AG09309 (cell line): ENCODE data around the gene TMEM269.

ENCODE experiments used
- DNase-seq: peaks from one replicate; pipeline ENCODE4 v3.0.0-alpha.2; 2010; ENCODE audit warnings: low read depth
- H3K4me3 ChIP-seq: 2 replicates; pipeline ENCODE4 v1.5.1; 2011; ENCODE audit warnings: mild to moderate bottlenecking, low read depth, low read length, moderate library complexity; ENCODE audit not compliant: control insufficient read depth
- CTCF ChIP-seq: IDR thresholded peaks from 2 replicates; pipeline ENCODE4 v1.5.1; 2011; ENCODE audit warnings: mild to moderate bottlenecking, low read depth, low read length, inconsistent platforms; ENCODE audit not compliant: insufficient read depth, control insufficient read depth; ENCODE audit errors: missing control alignments

Gene TMEM269, protein sequence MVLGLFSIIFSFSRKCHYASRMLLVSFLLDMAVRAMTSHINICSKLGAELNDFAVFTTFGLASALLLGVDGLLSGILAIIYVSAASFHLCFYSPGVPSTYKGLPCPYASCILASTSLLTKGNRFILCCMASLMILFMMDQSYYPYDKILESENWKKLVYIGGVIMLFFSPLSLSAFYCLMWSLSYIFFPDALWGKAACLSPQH

GRCh38 chr1:42784946-42785693 lies at the start of gene TMEM269:
Gene TMEM269, plus strand, starts transcription at chr1:42784991. Its CDS starts 4,903 bp downstream, at chr1:42789894.
- no peak for DNase-seq
- no peak for TF ChIP-seq CTCF
- H3K4me3 ChIP-seq, result peak within 1 kb of the TSS; percentile 41

GRCh38 chr1:42735056-42735455 lies 49.7 kb upstream of the TMEM269 start:
- H3K4me3 ChIP-seq, result no peak overlapping the region
- DNase-seq, result no peak
- TF ChIP-seq CTCF, result no peak

DNA sequence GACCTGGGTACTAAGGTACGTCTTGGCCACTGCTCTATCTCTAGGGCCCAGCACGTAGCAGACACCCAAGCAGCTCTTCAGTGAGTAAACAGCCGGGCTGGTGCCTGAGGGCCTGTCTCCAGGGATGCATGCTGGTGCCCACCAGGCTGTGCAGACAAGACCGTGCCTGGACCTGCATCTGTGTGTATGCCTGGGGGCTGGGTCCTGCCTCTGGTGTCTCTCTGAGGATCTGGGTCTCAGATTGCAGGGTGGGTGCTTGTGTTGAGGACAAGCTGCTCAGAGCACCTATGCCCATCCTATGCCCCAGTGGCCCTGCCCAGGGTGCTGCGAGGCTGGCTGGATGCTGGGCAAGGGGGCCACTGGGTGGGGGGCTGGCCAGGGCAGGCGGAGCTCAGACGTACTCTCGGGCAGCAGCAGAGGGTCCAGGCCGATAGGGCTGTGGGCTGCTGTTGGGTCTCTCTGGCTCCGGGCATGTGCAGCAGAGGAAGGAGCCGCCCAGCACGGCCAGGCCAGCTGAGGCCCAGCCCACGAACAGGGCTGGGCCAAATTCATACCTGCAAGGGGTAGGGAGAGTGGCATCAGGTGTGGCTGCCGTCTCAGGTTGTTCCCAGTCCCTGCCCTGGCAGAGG lies 49.2 kb upstream of the TMEM269 start:
- TF ChIP-seq CTCF, result no peak
- no peak overlapping the region for H3K4me3 ChIP-seq
- no peak for DNase-seq

DNA sequence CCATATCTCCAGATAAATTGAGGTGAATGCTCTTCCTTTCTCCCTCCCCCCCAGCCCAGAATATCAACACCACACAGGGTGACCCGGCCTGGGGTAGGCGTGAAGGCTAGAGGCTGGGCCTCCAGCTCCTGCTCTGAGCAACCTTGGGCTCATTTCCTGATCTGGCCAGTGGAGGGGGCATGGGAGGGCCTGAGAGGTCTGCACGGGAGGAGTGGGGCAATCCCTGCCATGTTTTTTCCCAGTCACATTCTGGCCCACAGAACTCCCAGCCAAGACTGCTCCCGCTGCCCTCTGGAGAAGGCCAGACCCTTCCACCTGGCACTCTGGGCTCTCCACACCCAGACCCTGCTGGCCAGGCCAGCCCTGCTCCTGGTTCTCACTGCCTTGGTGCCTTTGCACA lies 48.6 kb upstream of the TMEM269 start:
- H3K4me3 ChIP-seq, result no peak overlapping the region
- DNase-seq, result no peak
- TF ChIP-seq CTCF, result peak; percentile 49

GRCh38 chr1:42736571-42737200 lies 48.1 kb upstream of the TMEM269 start:
- no peak for DNase-seq
- no peak overlapping the region for H3K4me3 ChIP-seq
- TF ChIP-seq CTCF, result no peak

DNA sequence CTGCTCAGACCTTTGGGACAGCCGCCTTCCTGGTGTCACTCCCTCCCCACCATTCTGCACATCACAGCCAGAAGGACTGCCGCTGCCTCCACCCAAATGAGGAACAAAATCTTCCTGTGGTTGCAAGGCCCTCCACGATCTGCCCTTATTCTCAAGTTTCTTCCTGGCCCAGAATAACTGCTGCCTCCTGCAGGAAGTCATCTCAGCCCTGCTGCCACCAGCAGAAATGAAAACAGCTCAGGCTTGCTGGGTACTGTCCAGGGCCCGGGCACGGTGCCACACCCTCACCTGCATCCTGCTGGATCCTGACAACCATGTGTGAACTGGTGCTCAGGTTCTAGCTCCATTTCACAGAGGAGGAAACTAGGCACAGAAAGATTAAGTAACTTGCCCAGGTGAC lies 47.5 kb upstream of the TMEM269 start:
- H3K4me3 ChIP-seq, result no peak overlapping the region
- no peak for DNase-seq
- TF ChIP-seq CTCF, result no peak
